BJ (cell line): ENCODE measurements around the gene CAMK2B. TPM values are rescaled to one million over a fixed set of nuclear protein-coding genes. Genes with fewer than 3 reads are reported as not detected.

ENCODE experiments used
- CTCF ChIA-PET: fragments of 350-600 bp; formaldehyde crosslinking; extraction: SDS; loops from one replicate; lab custom pipeline; 2021; ENCODE audit warnings: antibody characterized with exemption, inconsistent platforms; lab: Yijun Ruan, JAX
- POLR2A ChIA-PET: fragments of 300-600 bp; sonication (Branson Sonifier 250); formaldehyde crosslinking; extraction: SDS; loops from one replicate; lab custom pipeline; 2021; ENCODE audit warnings: antibody characterized with exemption; lab: Charles Lee
- DNase-seq: peaks from one replicate; pipeline ENCODE4 v3.0.0-alpha.2; 2011; ENCODE audit warnings: low read depth
- H3K27me3 ChIP-seq: 2 replicates; pipeline ENCODE4 v1.6.0; 2011; ENCODE audit warnings: low read length; ENCODE audit not compliant: control insufficient read depth, insufficient read depth
- H3K36me3 ChIP-seq: 2 replicates; pipeline ENCODE4 v1.5.1; 2011; ENCODE audit warnings: low read length; ENCODE audit not compliant: control insufficient read depth, insufficient read depth
- H3K4me3 ChIP-seq: 2 replicates; pipeline ENCODE4 v1.5.1; 2011; ENCODE audit warnings: low read depth, mild to moderate bottlenecking, control low read depth, low read length
- polyA plus RNA-seq: library from polyadenylated mRNA; depleted of rRNA; stranded (reverse); fragments of >200 nt; gene quantifications from 2 replicates; pipeline ENCODE4 v1.2.3, GENCODE V29; 2011
- TF ChIP-seq, protein P1 (sequence below): IDR thresholded peaks from 2 replicates; pipeline ENCODE4 v1.5.1; 2011; ENCODE audit warnings: low read depth, mild to moderate bottlenecking, control low read depth, inconsistent platforms, low read length, moderate library complexity; ENCODE audit not compliant: insufficient read depth

Gene CAMK2B
- polyA plus RNA-seq, 1 experiment, result 0.10 TPM

DNA sequence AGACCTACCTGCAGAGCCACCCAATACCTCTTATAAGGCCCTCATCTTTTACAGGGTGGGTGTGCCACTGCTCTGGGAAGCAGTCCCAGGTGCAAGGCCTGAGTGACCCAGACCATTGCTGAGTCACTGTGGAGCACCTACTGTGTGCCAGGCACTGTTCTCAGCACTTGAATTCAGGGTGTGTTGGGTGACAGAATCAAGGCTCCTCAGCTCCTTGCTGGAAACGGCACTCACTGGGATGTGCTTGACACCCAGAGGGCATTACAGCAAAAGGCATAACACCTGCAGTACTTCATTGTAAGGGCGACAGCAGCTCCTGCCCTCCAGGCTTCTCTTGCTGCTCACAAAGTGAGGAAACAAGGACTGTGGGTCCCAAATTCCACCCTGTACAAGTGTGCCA, 7.1 kb downstream of the CAMK2B start:
- TF ChIP-seq, protein P1, sequence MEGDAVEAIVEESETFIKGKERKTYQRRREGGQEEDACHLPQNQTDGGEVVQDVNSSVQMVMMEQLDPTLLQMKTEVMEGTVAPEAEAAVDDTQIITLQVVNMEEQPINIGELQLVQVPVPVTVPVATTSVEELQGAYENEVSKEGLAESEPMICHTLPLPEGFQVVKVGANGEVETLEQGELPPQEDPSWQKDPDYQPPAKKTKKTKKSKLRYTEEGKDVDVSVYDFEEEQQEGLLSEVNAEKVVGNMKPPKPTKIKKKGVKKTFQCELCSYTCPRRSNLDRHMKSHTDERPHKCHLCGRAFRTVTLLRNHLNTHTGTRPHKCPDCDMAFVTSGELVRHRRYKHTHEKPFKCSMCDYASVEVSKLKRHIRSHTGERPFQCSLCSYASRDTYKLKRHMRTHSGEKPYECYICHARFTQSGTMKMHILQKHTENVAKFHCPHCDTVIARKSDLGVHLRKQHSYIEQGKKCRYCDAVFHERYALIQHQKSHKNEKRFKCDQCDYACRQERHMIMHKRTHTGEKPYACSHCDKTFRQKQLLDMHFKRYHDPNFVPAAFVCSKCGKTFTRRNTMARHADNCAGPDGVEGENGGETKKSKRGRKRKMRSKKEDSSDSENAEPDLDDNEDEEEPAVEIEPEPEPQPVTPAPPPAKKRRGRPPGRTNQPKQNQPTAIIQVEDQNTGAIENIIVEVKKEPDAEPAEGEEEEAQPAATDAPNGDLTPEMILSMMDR, result no peak
- DNase-seq, result no peak
- Histone ChIP-seq H3K27me3 (peaks cover 13% of the 10 kb centered on the region), H3K4me3 (no peak overlapping the region), H3K36me3 (no peaks in the 10 kb centered on the region)
- ChIA-PET CTCF (interaction anchor here (0.7 kb wide), 1 partner anchor 77 kb away, joined by 3 read pairs; no protein-coding TSS in a partner anchor), POLR2A (no interaction called here)

DNA sequence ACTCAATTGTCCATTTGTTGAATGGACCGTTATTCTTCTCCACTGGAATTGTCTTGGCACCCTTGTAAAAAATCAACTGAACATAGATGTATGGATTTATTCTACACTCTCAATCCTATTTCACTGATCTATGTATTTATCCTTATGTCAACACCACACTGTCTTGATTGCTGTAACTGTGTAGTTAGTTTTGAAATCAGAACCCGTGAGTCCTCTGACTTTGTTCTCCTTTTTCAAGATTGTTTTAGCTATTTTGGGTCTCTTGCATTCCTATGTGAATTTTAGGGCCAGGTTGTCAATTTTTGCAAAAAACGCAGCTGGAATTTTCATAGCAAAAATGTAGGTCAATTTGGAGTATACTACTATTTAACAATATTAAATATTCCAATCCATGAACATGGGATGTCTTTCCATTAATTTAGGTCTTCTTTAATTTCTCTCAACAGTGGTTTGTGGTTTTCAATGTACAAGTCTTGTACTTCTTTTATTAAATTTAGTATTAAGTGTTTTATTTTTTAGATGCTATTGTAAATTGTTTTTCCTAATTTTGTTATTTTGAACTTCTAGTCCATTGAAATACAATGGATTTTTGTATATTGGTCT, 10.0 kb downstream of the CAMK2B start:
- ChIA-PET POLR2A (no interaction called here), CTCF (interaction anchor here (1.5 kb wide), 1 partner anchor 251 kb away, joined by 6 read pairs; no protein-coding TSS in a partner anchor)
- DNase-seq, result no peak
- TF ChIP-seq, protein P1, result no peak
- H3K27me3 ChIP-seq, result peaks cover 10% of the 10 kb centered on the region
- no peak overlapping the region for H3K4me3 ChIP-seq
- H3K36me3 ChIP-seq, result no peaks in the 10 kb centered on the region

DNA sequence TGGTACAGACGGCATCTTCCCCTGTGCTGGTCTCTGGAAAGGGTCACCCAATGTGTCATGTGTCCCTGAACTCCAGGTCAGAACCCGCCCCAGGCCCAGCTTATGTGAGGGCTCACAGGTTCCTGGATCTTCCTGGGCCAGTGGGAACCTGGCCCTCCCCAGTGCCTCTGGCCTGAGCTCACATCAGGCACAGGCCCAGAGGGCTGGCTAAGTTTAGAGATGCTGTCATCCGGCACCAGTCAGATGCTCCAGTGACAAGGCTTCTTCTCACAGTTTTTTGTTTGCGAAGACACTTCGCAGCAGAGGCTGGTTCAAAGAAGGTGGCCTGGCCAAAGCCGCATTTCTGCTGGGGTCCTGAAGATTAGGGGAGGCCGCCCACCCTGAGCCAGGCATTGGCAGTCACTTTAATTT, 11.8 kb downstream of the CAMK2B start:
- ChIA-PET POLR2A (no interaction called here), CTCF (interaction anchor here (0.9 kb wide), 1 partner anchor 73 kb away, joined by 3 read pairs; no protein-coding TSS in a partner anchor)
- no peak overlapping the region for H3K4me3 ChIP-seq
- no peaks in the 10 kb centered on the region for H3K36me3 ChIP-seq
- DNase-seq, result no peak
- peaks cover 8% of the 10 kb centered on the region for H3K27me3 ChIP-seq
- TF ChIP-seq, protein P1, result no peak

DNA sequence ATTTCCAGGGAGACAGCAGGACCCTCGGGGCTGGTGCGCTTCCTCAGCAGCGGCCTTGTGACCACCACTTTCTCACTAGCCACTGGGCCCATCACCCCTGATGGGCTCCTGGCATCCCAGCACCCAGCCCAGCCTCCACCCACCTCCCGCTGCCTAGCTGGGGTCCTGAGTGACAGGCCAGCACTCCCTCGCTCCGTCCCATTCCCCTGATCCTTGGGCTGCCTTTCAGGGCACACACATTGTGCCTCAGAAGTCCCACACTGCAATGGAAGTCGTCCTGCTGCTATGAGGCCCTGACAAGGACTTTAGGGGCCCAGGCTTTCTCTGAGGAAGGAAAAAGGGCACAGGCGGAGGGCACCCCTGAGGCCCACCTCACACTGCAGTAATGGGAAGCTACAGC, 12.4 kb downstream of the CAMK2B start:
- no peak overlapping the region for H3K4me3 ChIP-seq
- TF ChIP-seq, protein P1, result no peak
- H3K36me3 ChIP-seq, result no peaks in the 10 kb centered on the region
- no peak for DNase-seq
- CTCF ChIA-PET, result no interaction called here
- peaks cover 5% of the 10 kb centered on the region for H3K27me3 ChIP-seq
- POLR2A ChIA-PET, result no interaction called here

DNA sequence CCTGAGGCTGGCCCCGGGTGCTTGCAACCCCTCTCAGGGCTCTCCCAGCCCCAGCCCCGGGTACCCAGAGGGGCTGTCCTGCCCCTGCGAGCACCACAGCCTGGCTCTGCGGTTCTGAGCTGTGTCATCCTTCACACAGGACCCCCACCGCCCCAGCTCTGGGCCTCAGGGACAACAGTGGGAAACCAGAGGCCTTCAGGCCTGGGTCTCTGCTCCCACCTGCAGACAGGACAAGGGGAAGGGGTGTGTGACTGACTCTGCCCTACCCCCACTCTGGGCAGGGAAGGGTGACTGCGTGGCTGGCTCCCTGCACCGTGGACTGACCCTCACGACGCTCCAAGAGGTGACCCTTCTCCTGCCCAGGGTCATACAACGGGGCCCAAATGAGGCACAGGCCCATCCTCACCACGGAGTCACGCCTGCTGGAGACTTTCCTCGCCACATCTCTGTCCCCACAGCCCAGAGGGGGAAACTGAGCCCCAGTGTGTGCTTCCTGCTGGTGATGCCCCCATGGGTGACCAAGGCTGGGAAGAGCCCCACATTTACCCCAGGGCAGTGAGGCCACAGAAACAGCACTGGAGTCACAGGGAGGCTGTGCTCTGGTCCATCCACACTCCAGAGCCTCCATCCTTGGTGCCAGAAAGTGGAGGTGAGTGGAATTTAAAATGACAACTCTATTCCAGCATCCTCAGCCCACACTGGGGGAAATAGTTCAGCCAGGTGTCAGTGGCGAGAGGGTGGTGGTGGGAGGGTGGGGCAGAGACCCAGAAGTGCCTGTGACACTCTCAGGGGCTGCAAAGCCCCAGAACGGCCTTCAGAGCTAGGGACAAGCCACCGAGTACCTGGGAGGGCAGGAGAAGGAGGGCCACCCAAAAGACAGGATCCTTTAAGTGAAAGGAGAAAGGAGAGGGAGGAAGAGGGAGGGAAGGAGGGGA, 13.6 kb downstream of the CAMK2B start:
- Histone ChIP-seq H3K27me3 (peaks cover 5% of the 10 kb centered on the region), H3K4me3 (no peak overlapping the region), H3K36me3 (no peaks in the 10 kb centered on the region)
- POLR2A ChIA-PET, result no interaction called here
- CTCF ChIA-PET, result no interaction called here
- TF ChIP-seq, protein P1, result no peak
- no peak for DNase-seq
